Left cardiac atrium (tissue), 4 donors: ENCODE data around the gene C20orf144. TPM values are rescaled to one million over a fixed set of nuclear protein-coding genes. Genes with fewer than 3 reads are reported as not detected.

ENCODE experiments used
- ATAC-seq, 2 donors: fragments of 200-7000 bp; cut with Tn5 transposase; one replicate each; pipeline ENCODE4 v1.9.1; 2020; ENCODE audit warnings: mild to moderate bottlenecking in 2 of 2, moderate library complexity in 2 of 2
- DNase-seq: peaks from one replicate; pipeline ENCODE4 v3.0.0-alpha.2; 2020
- intact Hi-C, 2 donors: fragments of 100-400 bp; cut with DNase I; formaldehyde crosslinking; loops; one replicate each; pipeline versions ENCODE4 v1.14.1 to v1.15.1; 2022 to 2023
- total RNA-seq, 2 donors: library from RNA; stranded (reverse); fragmentation: NEBNext Ultra II Directional; extraction: Animal tissue kit (Norgen Biotek cat#: 25700); gene quantifications; one replicate each; pipeline ENCODE4 v1.2.1, GENCODE V29; 2021
- donor health status: DM: no; HTN: yes; CAD: no.
- donor health status: DM: no; HTN: yes; CAD: no; lungs with severe emphysema.
- donor health status: DM: yes; HTN: yes; CAD: no.
- donor health status: Dilated cardiomyopathy.

The C20orf144 gene
- total RNA-seq, 2 donors from 2014 or later, result 0.29 TPM; not detected in 1

DNA sequence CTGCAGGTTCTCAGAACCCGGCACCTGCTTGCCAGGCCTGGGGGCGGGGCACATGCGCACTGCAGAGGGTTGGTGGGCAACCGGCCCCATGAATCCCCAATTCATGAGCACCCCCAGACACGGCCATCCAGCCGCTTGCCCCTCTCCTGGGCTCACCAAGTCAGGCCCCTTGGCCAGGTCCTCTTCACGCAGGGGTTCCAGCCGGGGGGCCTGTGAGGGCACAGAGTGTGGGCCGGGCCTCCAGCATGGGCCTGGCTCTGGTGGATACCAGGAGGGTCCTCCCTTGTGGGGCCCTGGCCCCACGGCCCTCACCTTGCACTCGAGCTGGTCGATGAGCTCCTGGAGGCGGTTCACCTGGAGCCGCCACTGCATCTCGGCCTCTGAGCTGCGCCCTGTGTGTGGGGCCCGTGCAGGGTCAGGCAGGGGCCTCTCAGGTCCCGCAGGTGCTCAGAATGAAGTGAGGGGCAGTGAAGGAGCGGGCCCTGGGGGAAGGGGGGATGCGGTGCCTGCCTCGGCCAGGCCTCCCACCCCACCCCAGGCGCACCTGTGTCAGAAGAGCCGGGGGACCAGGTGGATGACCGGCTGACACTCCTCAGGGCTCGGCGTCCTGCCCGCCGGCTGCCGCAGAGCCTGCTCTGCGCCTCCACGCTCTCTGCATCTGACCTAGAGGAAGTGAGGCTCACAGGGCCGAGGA is 2.6 kb upstream of the C20orf144 start:
- intact Hi-C loops, result loop anchor here in 1 of 2 donors (10.0 kb wide), 1 partner anchor 175 kb away; no protein-coding TSS in a partner anchor
- no peak for DNase-seq
- no peak for ATAC-seq

DNA sequence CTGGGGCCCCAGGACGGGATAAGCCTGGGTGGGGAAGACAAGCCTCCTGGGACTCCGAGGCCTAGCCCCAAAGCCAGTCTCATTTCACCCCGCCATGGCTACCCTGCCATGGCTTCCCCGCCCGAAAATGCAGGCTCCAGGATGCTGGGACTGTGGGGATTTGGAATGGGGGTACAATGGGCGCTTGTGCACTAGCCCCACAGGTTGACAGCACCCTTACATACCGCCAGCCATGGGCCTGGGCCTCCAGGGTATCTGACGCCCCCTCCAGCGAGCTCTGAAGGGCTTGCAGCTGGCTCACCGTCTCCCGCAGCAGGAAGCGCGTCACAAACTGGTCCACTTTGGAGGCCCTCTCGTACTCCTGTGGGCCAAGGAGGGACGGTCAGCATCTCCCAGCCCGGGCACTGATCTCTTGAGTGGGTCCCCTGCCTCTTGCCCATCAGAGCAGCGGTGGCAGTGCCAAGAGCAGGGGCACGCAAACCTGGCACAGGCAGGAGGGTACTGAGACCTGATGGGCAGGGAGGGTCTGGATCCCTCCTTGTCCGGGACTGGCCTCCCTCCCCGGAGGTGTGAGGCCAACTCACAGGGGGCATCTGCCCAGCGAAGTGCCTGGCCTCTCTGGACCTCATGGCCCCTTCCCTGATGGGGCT is 2.0 kb upstream of the C20orf144 start:
- intact Hi-C loops, result loop anchor here in 1 of 2 donors (10.0 kb wide), 1 partner anchor 175 kb away; no protein-coding TSS in a partner anchor
- no peak for DNase-seq
- no peak for ATAC-seq

DNA sequence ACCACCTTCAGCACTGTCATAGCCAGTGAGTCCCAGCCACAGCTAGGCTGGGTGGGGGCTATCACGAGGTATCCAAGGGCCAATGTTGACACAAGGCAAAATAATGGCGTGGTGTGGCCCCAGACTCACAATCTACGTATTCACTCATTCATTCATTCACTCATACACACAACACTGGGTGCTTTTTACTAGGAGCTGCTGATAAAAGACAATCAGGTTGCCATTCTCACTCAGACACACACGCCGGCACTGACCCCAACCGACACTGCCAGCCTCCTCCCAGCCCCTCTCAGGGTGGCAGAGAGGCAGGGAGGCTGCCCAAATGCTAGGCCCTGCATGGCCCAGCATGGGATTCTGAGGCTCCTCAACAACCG is 1.5 kb upstream of the C20orf144 start:
- intact Hi-C loops, result loop anchor here in 1 of 2 donors (10.0 kb wide), 1 partner anchor 176 kb away; no protein-coding TSS in a partner anchor
- DNase-seq (no peak), ATAC-seq (no peak)

DNA sequence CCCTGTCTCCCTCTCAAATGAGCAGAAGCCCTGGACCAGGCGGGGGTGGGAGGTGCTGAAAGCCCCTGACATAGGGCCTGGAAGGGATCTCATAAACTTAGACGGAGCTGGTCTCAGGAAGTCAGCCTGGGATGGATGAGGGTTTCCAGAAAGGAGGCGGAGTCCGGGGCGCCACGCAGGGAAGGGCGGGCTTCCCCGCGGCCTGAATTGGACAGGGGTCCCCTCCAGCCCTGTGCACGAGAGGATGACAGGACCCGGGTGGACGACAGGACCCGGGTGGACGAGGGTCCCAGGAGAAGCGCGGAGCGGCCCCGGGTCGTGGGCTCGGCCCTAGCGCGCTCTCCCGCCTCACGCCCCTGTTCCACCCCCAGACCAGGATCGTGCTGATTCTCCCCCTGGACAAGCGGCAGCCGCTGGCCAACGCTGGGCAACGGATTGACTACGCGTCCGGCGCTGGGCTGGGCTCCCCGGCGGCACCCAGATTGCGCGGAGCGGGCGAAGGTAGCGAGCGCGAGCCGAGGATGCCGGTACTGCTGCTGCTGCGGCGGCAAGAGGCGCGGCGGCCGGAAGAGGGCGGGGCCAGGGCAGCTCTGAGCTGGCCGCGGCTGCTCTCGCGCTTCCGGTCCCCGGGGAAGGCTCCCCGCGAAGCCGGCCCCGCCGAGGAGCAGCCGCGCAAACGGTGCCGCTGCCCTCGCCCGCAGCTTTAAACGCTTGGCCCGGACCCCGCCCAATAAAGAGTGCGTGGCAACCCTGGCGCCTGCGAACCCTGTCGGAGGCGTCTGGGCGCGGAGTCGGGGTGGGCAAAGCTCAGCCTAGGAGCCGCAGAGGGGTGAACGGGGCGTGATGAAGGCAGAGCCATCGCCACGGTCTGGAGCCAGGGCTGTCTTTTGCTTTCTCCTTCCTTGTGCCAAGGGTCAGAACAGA is 1.3 kb downstream of the C20orf144 start:
- ATAC-seq (peak; percentile 57 to 58), DNase-seq (peak; percentile 90)
- intact Hi-C loops, result loop anchor here in 1 of 2 donors (10.0 kb wide), 1 partner anchor 179 kb away; no protein-coding TSS in a partner anchor

DNA sequence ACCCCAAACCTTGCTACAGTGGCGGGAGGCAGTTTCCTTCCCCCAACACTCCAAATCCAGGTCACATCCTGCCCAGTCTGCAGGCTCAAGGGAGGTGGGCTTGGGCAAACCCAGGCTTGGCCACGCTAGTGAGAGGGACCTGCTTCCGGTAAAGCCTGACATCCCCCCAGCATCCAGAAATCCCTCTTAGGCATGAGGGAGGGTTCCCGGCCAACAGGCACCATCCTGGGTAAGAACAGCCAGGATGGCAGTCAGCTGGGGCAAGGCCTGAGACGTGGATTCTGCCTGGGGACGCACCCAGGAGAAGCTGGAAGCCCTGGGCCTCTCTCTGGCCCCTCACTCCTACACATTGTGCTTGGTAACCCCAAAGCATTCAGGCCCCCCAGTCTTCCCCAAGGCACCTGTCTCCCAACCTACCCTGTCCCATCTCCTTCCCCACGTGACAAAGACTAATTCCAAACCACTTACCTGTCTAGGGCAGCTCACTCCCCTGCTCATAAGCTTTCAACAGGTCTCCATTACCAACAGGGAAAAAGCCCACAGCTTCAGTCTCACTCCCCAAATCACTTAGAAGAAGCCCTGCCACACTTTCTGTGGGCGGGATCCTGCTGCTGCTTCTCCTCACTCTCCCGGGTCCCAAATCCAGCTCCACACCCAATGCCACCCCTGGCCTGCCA is 2.1 kb downstream of the C20orf144 start:
- ATAC-seq, result no peak

DNA sequence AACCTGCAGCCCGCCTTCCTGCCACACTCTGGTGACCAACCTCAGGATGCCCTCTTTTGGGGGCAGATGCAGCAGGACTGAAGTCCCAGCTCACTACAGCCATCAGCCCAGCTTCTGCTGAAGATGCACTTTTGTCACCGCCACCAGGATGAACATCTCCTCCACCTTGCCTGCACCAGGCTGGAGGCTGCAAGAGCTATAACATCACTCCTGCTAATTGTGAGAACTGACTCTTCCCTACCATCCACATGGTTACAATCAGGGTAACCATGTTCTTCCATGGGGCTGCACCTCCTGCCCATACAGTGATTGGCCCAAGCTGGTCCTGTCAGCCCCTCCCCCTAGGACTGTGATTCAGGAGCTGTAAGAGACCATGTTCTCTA is 2.6 kb downstream of the C20orf144 start:
- intact Hi-C loops, result loop anchor here in 1 of 2 donors (10.0 kb wide), 1 partner anchor 180 kb away; no protein-coding TSS in a partner anchor
- ATAC-seq, result no peak
- DNase-seq, result no peak

More for the DNA sequence above, 2.1 kb downstream of the C20orf144 start:
- no peak for DNase-seq
- intact Hi-C loops, result loop anchor here in 1 of 2 donors (10.0 kb wide), 1 partner anchor 179 kb away; no protein-coding TSS in a partner anchor

DNA sequence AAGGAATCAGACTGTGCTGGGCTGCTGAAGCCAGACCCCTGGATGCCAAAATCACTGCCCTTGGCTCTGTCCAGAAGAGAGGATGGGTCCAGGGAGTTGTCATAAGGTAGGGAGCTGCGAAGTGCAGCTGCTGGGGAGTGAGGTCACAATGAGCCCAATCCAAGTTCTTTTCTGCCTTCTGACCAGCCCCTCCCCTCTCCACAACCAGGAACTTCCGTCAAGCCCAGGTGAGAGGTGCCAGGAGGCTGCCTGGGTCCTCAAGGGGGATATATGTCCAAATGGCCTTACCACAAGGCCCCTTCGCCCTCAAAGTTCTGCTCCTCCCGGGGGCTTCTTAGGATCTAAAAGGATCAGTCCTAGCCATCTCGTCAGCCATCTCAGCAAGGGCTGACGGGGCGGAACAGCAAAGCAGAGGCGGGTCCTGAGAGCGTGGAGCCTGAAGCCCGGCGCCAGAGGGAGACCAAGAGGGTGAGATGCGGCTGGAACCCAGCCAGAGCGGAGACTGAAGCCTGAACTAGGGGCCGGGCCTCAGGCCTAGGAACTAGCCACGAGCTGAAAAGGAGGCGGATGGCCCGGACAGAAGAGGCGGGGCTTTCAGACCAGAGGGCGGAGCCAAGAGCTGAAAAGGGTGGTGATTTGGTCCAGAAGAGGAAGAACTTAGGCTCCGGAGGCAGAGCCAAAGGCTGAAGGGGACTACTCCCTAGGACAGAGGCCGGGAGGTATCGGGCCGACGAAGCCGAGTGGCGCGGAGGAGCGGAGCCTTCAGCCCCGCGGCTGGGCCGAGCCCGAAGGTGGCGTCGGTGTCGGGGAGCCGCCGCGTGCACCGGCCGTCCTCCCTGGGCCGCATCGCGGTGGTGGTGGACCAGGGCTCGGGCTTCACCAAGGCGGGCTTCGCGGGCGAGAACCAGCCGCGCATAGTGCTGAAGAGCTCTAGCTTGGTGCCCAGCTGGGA is 4.4 kb downstream of the C20orf144 start, which contains the start of gene ACTL10:
Gene ACTL10, plus strand, starts transcription at position 651 of the 952 bp plus-strand sequence. CDS start 555 bp downstream, outside the sequence.
- DNase-seq, result peak; percentile 99
- intact Hi-C loops, result loop anchor here in 1 of 2 donors (10.0 kb wide), 1 partner anchor 182 kb away; no protein-coding TSS in a partner anchor
- ATAC-seq, result peak; percentile 81 to 84

DNA sequence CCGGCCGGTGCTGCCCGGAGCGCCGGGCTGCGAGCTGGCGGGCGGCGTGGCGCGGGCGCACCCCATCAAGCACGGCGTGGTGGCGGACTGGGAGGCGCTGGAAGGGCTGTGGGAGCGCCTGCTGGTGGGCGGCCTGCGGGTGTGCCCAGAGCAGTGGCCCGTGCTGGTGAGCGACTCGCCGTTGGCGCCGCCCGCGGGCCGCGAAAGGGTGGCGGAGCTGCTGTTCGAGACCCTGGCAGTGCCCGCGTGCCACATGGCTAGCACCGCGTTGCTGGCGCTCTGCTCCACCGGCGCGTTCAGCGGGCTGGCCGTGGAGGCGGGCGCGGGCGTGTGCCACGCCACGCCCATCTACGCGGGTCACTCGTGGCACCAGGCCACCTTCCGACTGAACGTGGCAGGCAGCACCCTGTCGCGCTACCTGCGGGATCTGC is 5.1 kb downstream of the C20orf144 start:
- ATAC-seq (peak; percentile 31 to 41), DNase-seq (peak; percentile 69)
- intact Hi-C loops, result loop anchor here in 1 of 2 donors (10.0 kb wide), 1 partner anchor 182 kb away; no protein-coding TSS in a partner anchor

DNA sequence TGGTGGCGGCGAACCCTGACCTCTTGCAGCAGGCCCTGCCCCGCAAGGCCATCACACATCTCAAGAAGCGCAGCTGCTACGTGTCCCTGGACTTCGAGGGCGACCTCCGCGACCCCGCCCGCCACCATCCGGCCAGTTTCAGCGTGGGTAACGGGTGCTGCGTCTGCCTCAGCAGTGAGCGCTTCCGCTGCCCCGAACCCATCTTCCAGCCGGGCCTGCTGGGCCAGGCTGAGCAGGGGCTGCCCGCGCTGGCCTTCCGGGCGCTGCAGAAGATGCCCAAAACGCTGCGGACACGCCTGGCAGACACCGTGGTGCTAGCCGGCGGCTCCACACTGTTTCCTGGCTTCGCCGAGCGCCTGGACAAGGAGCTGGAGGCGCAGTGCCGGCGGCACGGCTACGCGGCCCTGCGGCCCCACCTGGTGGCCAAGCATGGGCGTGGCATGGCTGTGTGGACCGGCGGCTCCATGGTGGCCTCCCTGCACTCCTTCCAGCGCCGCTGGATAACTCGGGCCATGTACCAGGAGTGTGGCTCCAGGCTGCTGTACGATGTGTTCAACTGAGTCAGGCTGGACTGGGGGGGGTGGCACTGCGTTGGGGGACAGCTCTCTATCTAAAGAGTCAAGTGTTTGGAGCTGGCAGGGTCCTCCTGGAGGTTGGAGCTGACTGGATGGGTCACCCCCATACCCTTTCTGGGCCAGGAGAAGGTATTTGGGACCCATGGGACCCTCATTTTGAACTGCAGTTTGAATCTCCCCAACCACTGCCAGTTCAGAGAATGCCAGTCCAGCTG is 5.7 kb downstream of the C20orf144 start:
- intact Hi-C loops, result loop anchor here in 1 of 2 donors (10.0 kb wide), 1 partner anchor 183 kb away; no protein-coding TSS in a partner anchor
- ATAC-seq, result peak; percentile 57 to 63

DNA sequence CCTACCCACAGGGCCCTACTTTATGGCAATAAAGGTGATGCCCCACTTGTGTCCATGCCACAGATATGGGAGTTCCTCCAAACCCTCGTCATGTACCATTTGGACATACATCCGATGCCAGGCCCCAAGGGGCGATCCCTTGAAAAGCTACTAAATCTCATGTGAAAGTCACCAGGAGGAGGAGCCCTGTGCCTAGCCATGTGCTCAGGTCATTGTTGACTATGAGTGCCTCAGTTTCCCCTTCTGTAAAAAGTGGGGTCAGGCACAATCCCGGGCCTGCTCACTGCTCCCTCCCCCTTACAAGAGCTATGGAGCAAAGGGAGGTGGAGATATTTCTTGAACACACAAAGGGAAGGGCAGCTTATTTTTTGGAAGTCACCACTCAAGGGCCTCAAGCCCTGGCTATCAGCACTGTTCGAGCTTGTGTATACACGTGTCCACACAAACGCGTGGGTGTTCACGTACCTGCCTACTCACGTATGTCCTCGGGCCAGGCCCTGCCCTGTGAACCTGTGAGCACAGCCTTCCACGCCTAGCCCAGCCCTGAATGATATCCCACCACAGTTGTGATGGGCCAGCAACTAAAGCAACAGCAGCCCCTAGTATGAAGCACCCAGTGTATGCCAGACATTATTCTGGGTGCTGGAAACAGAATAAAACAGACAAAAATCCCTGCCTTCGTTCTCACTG is 6.5 kb downstream of the C20orf144 start:
- no peak for DNase-seq
- intact Hi-C loops, result loop anchor here in 1 of 2 donors (10.0 kb wide), 1 partner anchor 184 kb away; no protein-coding TSS in a partner anchor
- ATAC-seq, result no peak

More for the DNA sequence above, 5.7 kb downstream of the C20orf144 start:
- peak; percentile 81 for DNase-seq

DNA sequence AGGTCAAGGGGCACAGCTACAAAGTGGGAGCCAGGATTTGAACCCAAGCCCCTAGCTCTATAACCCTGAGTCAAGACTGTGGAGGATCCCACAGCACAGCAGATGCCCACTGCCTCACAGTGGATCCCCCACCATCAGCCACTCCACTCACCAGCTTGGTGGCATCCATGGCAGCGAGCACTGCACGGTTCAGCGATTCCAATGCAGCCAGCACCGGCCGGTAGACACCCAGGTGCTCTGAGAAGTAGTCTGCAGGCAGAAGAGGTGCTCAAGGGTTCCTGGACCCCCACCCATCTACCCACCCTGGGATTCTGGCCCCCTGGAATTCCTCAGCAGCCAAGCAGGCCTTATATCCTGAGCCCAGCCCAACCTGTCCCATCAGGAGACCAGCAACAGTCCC is 7.1 kb downstream of the C20orf144 start:
- intact Hi-C loops, result loop anchor here in 1 of 2 donors (10.0 kb wide), 1 partner anchor 184 kb away; no protein-coding TSS in a partner anchor
- DNase-seq (no peak), ATAC-seq (no peak)

DNA sequence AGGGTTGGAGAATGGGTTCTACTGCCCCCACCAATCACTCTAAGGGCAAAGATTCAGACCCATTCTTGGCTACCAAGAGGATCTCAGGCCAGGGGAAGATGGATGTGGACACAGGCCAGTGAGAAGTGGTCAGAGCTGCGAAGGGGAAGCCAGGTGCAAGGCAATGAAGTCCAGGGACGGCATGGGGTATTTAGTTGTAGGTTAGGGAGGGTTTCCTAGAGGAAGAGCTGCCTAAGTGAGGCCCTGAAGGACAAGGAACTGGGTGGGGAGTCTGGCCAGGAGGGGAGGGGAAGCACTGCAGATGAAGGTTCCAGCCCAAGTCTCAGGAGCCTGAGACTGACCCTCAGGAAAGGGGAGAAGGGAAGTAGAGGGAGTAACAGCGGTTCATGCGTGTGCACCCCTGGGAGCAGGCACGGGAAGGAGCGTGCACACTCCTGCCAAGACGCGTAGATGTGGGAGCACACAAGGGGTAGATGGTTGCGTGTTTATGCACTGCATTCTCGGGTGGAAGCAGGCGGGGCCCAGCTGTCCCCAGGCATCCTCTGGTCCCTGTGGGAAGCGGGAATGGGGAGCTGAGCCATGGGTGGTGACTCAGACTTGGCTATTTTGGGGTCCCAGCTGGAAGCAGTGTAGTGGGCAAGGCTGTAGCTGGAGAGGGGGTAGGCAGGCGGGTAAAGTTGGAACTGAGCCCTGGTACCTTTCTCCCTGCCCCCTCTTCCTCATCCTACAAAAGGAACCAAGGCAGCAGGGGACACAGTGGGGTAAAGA is 7.9 kb downstream of the C20orf144 start:
- no peak for DNase-seq
- intact Hi-C loops, result loop anchor here in 1 of 2 donors (10.0 kb wide), 1 partner anchor 185 kb away; no protein-coding TSS in a partner anchor
- ATAC-seq, result no peak

DNA sequence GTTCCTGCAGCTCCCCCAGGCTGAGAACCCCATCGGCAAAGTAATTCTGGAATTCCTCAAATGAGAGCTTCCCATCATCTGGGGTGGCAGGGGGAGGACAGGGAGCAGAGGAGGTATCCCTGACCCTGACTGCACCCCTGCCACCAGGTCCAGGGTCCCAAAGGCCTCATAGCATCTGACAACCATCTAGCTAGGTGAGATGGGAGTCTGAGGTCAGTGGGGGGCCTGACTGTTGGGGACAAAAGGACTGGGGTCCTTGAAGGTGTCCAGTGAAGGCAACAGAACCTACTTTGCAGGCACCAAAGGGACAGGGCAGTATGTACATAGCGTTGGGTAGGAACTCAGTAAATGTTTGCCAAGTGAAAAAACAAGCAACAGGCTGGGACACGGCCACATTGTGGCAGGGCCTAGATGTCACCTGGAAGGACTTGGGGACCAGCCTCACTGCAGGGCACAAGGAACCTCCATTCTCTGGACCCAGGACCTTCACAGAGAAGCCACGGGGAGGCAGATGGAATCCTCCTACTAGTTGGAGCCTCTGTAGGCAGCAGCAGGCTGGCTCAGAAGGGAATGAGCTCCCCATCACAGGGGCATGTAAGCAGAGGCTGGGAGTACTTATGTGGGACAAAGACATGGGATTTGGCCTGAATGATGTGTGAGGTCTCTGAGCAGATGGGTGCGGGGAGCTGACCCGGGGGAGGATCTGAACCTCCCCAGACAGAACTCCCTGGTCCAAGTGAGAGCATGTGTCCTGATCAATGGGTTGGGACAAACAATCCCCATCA is 8.8 kb downstream of the C20orf144 start:
- no peak for ATAC-seq
- no peak for DNase-seq
- intact Hi-C loops, result no loop called here
